Stimulated activated naive CD4-positive, alpha-beta T cell (primary cell): ENCODE data around the gene MKRN2OS.

ENCODE experiments used
- DNase-seq, 6 experiments: peaks; one replicate each; lab custom pipeline; 2025; lab: John Stamatoyannopoulos, UW

MKRN2OS gene

GRCh38 chr3:12545473-12545791 is at the start of gene MKRN2OS:
Gene MKRN2OS, minus strand, starts transcription at chr3:12545499. Its CDS starts 35 bp downstream, at chr3:12545464.
- DNase-seq, result no peak

DNA sequence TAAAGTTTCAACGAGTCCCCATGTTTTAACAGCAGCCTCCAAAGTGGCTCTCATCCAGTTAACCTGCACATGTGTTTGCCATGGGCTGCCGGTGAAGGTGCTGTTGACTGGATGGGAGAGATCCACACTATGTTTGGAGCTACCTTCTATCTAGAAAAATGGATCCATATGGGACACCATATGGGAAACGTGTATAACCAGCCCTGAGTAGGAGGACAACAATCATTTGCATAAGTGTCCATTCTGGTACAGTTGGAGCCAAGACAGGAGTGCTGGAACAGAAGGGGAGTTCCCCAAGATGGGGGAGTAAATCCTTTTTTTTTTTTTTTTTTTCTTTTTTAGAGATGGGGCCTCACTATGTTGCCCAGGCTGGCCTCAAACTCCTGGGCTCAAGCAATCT is 48.2 kb upstream of the MKRN2OS start:
- no peak for DNase-seq

GRCh38 chr3:12591997-12592715 is 46.9 kb upstream of the MKRN2OS start:
- no peak for DNase-seq

GRCh38 chr3:12591456-12591855 is 46.2 kb upstream of the MKRN2OS start:
- DNase-seq, result no peak

DNA sequence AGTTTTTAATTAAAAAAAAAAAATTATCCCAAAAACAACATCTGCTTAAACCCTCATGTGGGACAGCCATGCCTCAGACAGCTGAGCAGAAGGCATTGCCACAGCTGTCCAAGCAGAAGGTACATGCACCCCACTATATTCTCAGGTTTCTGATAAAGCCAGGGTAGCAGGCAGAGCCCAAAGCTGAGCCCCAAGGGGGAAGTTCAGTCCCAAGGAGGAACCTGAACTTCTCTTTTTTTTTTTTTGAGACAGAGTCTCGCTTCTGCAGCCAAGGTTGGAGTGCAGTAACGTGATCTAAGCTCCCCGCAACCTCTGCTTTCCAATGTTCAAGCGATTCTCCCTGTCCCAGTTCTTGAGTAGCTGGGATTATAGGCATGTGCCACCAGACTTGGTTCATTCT is 44.8 kb upstream of the MKRN2OS start:
- DNase-seq, result no peak

- DNase-seq, result no peak
Measured at GRCh38 chr3:12588039-12589009, 43.0 kb upstream of the MKRN2OS start.

- DNase-seq, result no peak
Measured at GRCh38 chr3:12586403-12586802, 41.1 kb upstream of the MKRN2OS start.

GRCh38 chr3:12585970-12586369 is 40.7 kb upstream of the MKRN2OS start:
- no peak for DNase-seq

DNA sequence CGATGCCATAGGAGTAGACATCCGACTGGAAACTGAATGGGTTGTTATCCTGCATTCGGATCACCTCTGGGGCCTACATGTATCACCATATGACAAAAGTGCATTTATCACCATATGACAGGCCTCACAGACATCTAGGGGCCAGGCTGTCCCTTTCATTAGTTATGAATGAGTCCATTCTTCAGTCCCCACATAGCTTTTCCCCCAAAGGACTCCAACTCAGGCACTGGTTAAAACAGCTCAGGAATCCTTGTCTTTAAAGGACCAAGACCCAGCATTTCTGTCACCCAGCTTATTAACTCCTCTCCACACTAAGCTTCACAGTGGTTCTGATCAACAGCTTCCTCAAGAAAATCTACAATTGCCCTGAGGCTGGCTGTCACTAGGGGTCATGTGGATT is 39.9 kb upstream of the MKRN2OS start:
- DNase-seq, result no peak

DNA sequence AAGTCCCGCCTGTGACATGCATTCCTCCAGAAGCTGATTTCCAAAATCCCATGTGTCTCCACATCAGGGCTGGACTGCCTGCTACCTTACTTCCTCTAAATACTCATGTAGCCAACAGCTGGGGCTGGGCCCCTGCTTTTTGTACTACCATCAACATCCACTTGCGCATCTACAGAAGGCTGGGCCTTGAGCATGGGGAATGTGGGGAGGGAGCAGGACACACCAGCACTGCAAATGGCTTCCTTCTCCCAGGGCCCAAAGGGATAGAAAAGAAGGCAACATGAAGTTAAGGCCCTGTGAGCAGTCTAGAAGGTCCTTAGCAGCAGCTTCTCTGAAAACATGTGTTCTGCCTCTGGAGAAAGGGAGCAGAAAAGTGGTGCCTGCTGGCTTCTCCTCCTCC is 38.8 kb upstream of the MKRN2OS start:
- no peak for DNase-seq

DNA sequence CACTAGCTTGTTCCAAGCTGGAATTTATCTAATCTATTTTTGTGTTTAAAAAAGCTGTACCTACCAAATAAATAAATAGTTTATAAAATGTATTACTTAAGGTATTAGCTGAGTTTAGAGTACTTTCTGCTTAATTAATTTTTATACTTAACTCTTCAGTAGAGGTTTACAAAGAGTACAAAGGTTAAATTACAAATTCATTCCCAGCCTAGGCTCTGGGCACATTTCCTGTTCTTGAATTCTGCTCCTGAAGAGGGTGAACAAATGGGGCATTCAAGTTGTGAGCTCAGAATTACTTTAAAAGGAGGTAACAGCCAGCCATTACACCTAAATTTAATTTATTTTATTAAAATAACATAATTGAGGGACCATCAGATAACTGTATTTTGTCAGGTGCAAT is 38.0 kb upstream of the MKRN2OS start:
- DNase-seq, result no peak

GRCh38 chr3:12582730-12583129 is 37.4 kb upstream of the MKRN2OS start:
- no peak for DNase-seq

DNA sequence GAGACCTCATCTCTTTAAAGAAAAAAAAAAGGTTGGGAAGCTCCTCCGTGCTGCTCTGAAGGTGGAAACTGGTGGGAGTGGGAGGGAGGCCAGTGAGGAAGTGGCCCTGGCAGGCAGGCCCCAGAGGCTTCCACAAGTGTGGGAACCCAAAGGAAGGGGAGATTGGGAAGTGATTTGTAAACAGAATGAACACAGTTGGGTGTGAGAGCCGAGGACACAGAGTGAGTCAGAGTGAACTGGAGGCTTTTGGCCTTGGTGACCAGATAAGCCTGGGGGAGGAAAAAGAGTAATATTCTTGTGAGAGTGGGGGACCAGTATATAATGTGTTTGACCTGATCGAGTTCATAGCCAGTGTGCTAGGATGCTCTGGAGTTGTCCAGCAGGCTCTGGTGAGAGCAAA is 34.6 kb upstream of the MKRN2OS start:
- no peak for DNase-seq

- DNase-seq, result no peak
Measured at GRCh38 chr3:12579456-12579855, 34.2 kb upstream of the MKRN2OS start.

- no peak for DNase-seq
Measured at GRCh38 chr3:12578742-12579141, 33.4 kb upstream of the MKRN2OS start.

DNA sequence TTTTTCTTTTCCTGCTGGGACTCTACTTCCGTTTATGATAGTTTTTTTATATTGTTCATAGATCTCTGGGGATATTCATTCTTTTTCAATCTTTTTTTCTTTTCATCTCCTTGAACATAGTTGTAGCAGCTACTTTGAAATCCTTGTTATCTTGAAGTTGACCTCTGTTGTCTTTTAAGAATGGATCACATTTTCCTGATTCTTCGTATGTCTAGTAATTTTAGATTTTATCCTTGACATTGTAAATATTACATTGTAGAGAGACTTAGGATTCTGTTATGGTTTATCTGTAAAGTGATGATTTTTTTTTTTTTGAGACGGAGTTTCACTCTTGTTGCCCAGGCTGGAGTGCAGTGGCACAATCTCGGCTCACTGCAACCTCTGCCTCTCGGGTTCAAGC is 32.1 kb upstream of the MKRN2OS start:
- DNase-seq, result no peak

DNA sequence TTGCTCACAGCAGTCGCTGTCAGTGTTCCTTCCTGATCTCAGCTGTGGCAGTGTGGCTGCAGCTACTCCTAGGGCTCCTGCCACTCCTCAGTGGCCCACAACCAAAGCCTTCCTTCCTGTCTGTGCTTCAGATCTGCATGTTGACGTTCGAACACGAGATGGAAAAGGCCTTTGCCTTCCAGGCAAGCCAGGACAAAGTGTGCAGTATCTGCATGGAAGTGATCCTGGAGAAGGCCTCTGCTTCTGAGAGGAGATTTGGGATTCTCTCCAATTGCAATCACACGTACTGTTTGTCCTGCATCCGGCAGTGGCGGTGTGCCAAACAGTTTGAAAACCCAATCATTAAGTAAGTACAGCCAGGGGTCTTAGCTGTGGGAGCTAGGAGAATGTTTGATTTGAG is 29.4 kb upstream of the MKRN2OS start:
- no peak for DNase-seq

GRCh38 chr3:12574131-12574530 is 28.8 kb upstream of the MKRN2OS start:
- no peak for DNase-seq

GRCh38 chr3:12571986-12572385 is 26.7 kb upstream of the MKRN2OS start:
- DNase-seq, result no peak

- DNase-seq, result no peak
Measured at GRCh38 chr3:12569836-12570235, 24.5 kb upstream of the MKRN2OS start.

DNA sequence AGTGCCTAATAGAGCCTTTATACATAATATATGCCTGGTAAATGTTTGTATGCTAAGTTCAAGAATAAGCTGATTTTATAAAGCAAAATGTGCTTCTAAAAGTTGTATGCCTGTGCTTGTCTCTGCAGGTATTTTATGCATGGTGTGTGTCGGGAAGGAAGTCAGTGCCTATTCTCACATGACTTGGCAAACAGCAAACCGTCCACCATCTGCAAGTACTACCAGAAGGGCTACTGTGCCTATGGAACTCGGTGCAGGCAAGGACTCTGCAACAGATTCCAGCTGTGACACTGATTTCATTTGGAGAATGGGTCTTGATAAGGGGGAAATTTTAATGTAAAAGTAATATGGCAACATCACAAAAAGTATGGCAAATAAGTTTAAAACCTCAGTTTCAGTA is 23.4 kb upstream of the MKRN2OS start:
- no peak for DNase-seq

DNA sequence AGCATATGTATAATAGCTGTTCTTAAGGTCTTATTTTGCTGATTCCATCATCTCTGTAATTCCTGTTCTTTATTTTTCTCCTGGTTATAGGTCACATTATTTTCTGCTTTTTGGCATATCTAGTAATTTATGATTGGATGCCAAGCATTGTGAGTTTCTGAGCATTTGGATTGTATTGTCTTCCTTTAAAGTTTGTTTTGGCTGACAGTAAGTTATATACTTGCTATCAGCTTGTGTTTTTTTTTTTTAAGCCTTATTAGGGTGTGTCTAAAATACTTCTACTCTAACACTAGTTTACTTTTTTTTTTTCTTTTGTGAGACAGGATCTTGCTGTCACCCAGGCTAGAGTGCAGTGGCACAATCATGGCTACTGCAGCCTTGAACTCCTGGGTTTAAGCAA is 21.7 kb upstream of the MKRN2OS start:
- no peak for DNase-seq

GRCh38 chr3:12562451-12562850 is 17.2 kb upstream of the MKRN2OS start:
- DNase-seq, result no peak
